ENCODE measurements around the gene MTRR.
A peak's percentile ranks its signal among the peaks of the same experiment; 100 is the strongest.

The MTRR gene

GRCh38 chr5:7857926-7858632, 10.9 kb upstream of the MTRR start:
- H3K27ac ChIP-seq (ENCODE audit: low read length), result no peak overlapping the region
- no peak overlapping the region for H3K4me3 ChIP-seq (ENCODE audit: low read depth in 1 of 2, low read length in 2 of 2)
- no peaks in the 10 kb centered on the region for H3K4me1 ChIP-seq (ENCODE audit: control insufficient read depth in 1 of 2, insufficient read depth in 2 of 2, low read length in 2 of 2)
- peaks cover 25 to 37% of the 10 kb centered on the region in 2 donors for H3K36me3 ChIP-seq (ENCODE audit: control insufficient read depth in 1 of 2, insufficient read depth in 2 of 2, low read length in 2 of 2)
- H3K9me3 ChIP-seq (ENCODE audit: control insufficient read depth in 1 of 2, low read length in 2 of 2), result no peaks in the 10 kb centered on the region
- H3K27me3 ChIP-seq (ENCODE audit: low read depth, low read length), result no peaks in the 10 kb centered on the region

- Histone ChIP-seq H3K4me3 (ENCODE audit: low read depth in 1 of 2, low read length in 2 of 2) (no peak overlapping the region), H3K27ac (ENCODE audit: low read length) (no peak overlapping the region), H3K4me1 (ENCODE audit: control insufficient read depth in 1 of 2, insufficient read depth in 2 of 2, low read length in 2 of 2) (peaks cover 23 to 25% of the 10 kb centered on the region in 2 donors), H3K36me3 (ENCODE audit: control insufficient read depth in 1 of 2, insufficient read depth in 2 of 2, low read length in 2 of 2) (peaks cover 8 to 22% of the 10 kb centered on the region in 2 donors), H3K27me3 (ENCODE audit: low read depth, low read length) (no peaks in the 10 kb centered on the region), H3K9me3 (ENCODE audit: control insufficient read depth in 1 of 2, low read length in 2 of 2) (no peaks in the 10 kb centered on the region)
Measured at GRCh38 chr5:7866196-7866595, 2.8 kb upstream of the MTRR start.

GRCh38 chr5:7867260-7867659, 1.7 kb upstream of the MTRR start:
- H3K27me3 ChIP-seq (ENCODE audit: low read depth, low read length), result no peaks in the 10 kb centered on the region
- H3K9me3 ChIP-seq (ENCODE audit: control insufficient read depth in 1 of 2, low read length in 2 of 2), result no peaks in the 10 kb centered on the region
- H3K27ac ChIP-seq (ENCODE audit: low read length), result no peak overlapping the region
- H3K36me3 ChIP-seq (ENCODE audit: control insufficient read depth in 1 of 2, insufficient read depth in 2 of 2, low read length in 2 of 2), result peaks cover 8 to 13% of the 10 kb centered on the region in 2 donors
- peaks cover 27% of the 10 kb centered on the region in 2 donors for H3K4me1 ChIP-seq (ENCODE audit: control insufficient read depth in 1 of 2, insufficient read depth in 2 of 2, low read length in 2 of 2)
- H3K4me3 ChIP-seq (ENCODE audit: low read depth in 1 of 2, low read length in 2 of 2), result no peak overlapping the region

GRCh38 chr5:7868427-7868772, 548 bp upstream of the MTRR start:
- H3K27ac ChIP-seq (ENCODE audit: low read length), result peak overlapping the region; percentile 42
- H3K4me1 ChIP-seq (ENCODE audit: control insufficient read depth in 1 of 2, insufficient read depth in 2 of 2, low read length in 2 of 2), result peaks cover 27% of the 10 kb centered on the region in 2 donors
- H3K27me3 ChIP-seq (ENCODE audit: low read depth, low read length), result no peaks in the 10 kb centered on the region
- no peaks in the 10 kb centered on the region for H3K9me3 ChIP-seq (ENCODE audit: control insufficient read depth in 1 of 2, low read length in 2 of 2)
- peaks cover 0 to 7% of the 10 kb centered on the region in 2 donors for H3K36me3 ChIP-seq (ENCODE audit: control insufficient read depth in 1 of 2, insufficient read depth in 2 of 2, low read length in 2 of 2)
- peak overlapping the region; percentile 94 to 100 for H3K4me3 ChIP-seq (ENCODE audit: low read depth in 1 of 2, low read length in 2 of 2)

- H3K4me3 ChIP-seq (ENCODE audit: low read depth in 1 of 2, low read length in 2 of 2), result peak overlapping the region; percentile 94 to 100
- peak overlapping the region; percentile 61 for H3K27ac ChIP-seq (ENCODE audit: low read length)
- peaks cover 27% of the 10 kb centered on the region in 2 donors for H3K4me1 ChIP-seq (ENCODE audit: control insufficient read depth in 1 of 2, insufficient read depth in 2 of 2, low read length in 2 of 2)
- no peaks in the 10 kb centered on the region for H3K9me3 ChIP-seq (ENCODE audit: control insufficient read depth in 1 of 2, low read length in 2 of 2)
- no peaks in the 10 kb centered on the region for H3K27me3 ChIP-seq (ENCODE audit: low read depth, low read length)
- peaks cover 0 to 10% of the 10 kb centered on the region in 2 donors for H3K36me3 ChIP-seq (ENCODE audit: control insufficient read depth in 1 of 2, insufficient read depth in 2 of 2, low read length in 2 of 2)
Measured at GRCh38 chr5:7869474-7870136, 657 bp downstream of the MTRR start.

GRCh38 chr5:7871653-7872052, 2.7 kb downstream of the MTRR start:
- Histone ChIP-seq H3K27ac (ENCODE audit: low read length) (no peak overlapping the region), H3K27me3 (ENCODE audit: low read depth, low read length) (no peaks in the 10 kb centered on the region), H3K4me3 (ENCODE audit: low read depth in 1 of 2, low read length in 2 of 2) (no peak overlapping the region), H3K4me1 (ENCODE audit: control insufficient read depth in 1 of 2, insufficient read depth in 2 of 2, low read length in 2 of 2) (peaks cover 27% of the 10 kb centered on the region in 2 donors), H3K36me3 (ENCODE audit: control insufficient read depth in 1 of 2, insufficient read depth in 2 of 2, low read length in 2 of 2) (peaks cover 16 to 21% of the 10 kb centered on the region in 2 donors), H3K9me3 (ENCODE audit: control insufficient read depth in 1 of 2, low read length in 2 of 2) (no peaks in the 10 kb centered on the region)

- Histone ChIP-seq H3K9me3 (ENCODE audit: control insufficient read depth in 1 of 2, low read length in 2 of 2) (no peaks in the 10 kb centered on the region), H3K4me1 (ENCODE audit: control insufficient read depth in 1 of 2, insufficient read depth in 2 of 2, low read length in 2 of 2) (peaks cover 22 to 23% of the 10 kb centered on the region in 2 donors), H3K27me3 (ENCODE audit: low read depth, low read length) (no peaks in the 10 kb centered on the region), H3K27ac (ENCODE audit: low read length) (no peak overlapping the region), H3K36me3 (ENCODE audit: control insufficient read depth in 1 of 2, insufficient read depth in 2 of 2, low read length in 2 of 2) (peaks cover 22 to 28% of the 10 kb centered on the region in 2 donors), H3K4me3 (ENCODE audit: low read depth in 1 of 2, low read length in 2 of 2) (no peak overlapping the region)
Measured at GRCh38 chr5:7872517-7873130, 3.7 kb downstream of the MTRR start.

- Histone ChIP-seq H3K27me3 (ENCODE audit: low read depth, low read length) (no peaks in the 10 kb centered on the region), H3K9me3 (ENCODE audit: control insufficient read depth in 1 of 2, low read length in 2 of 2) (no peaks in the 10 kb centered on the region), H3K4me1 (ENCODE audit: control insufficient read depth in 1 of 2, insufficient read depth in 2 of 2, low read length in 2 of 2) (peaks cover 17 to 18% of the 10 kb centered on the region in 2 donors), H3K27ac (ENCODE audit: low read length) (no peak overlapping the region), H3K36me3 (ENCODE audit: control insufficient read depth in 1 of 2, insufficient read depth in 2 of 2, low read length in 2 of 2) (peaks cover 27 to 34% of the 10 kb centered on the region in 2 donors), H3K4me3 (ENCODE audit: low read depth in 1 of 2, low read length in 2 of 2) (no peak overlapping the region)
Measured at GRCh38 chr5:7873216-7873615, 4.3 kb downstream of the MTRR start.

GRCh38 chr5:7874639-7875038, 5.7 kb downstream of the MTRR start:
- no peaks in the 10 kb centered on the region for H3K27me3 ChIP-seq (ENCODE audit: low read depth, low read length)
- H3K9me3 ChIP-seq (ENCODE audit: control insufficient read depth in 1 of 2, low read length in 2 of 2), result no peaks in the 10 kb centered on the region
- peaks cover 29 to 36% of the 10 kb centered on the region in 2 donors for H3K36me3 ChIP-seq (ENCODE audit: control insufficient read depth in 1 of 2, insufficient read depth in 2 of 2, low read length in 2 of 2)
- no peak overlapping the region for H3K27ac ChIP-seq (ENCODE audit: low read length)
- H3K4me3 ChIP-seq (ENCODE audit: low read depth in 1 of 2, low read length in 2 of 2), result no peak overlapping the region
- peaks cover 15 to 18% of the 10 kb centered on the region in 2 donors for H3K4me1 ChIP-seq (ENCODE audit: control insufficient read depth in 1 of 2, insufficient read depth in 2 of 2, low read length in 2 of 2)

- Histone ChIP-seq H3K27me3 (ENCODE audit: low read depth, low read length) (no peaks in the 10 kb centered on the region), H3K36me3 (ENCODE audit: control insufficient read depth in 1 of 2, insufficient read depth in 2 of 2, low read length in 2 of 2) (peaks cover 34 to 41% of the 10 kb centered on the region in 2 donors), H3K4me3 (ENCODE audit: low read depth in 1 of 2, low read length in 2 of 2) (no peak overlapping the region), H3K4me1 (ENCODE audit: control insufficient read depth in 1 of 2, insufficient read depth in 2 of 2, low read length in 2 of 2) (peaks cover 10 to 14% of the 10 kb centered on the region in 2 donors), H3K9me3 (ENCODE audit: control insufficient read depth in 1 of 2, low read length in 2 of 2) (no peaks in the 10 kb centered on the region), H3K27ac (ENCODE audit: low read length) (no peak overlapping the region)
Measured at GRCh38 chr5:7875151-7875550, 6.2 kb downstream of the MTRR start.

GRCh38 chr5:7876867-7877266, 7.9 kb downstream of the MTRR start:
- Histone ChIP-seq H3K9me3 (ENCODE audit: control insufficient read depth in 1 of 2, low read length in 2 of 2) (no peaks in the 10 kb centered on the region), H3K27me3 (ENCODE audit: low read depth, low read length) (no peaks in the 10 kb centered on the region), H3K4me1 (ENCODE audit: control insufficient read depth in 1 of 2, insufficient read depth in 2 of 2, low read length in 2 of 2) (no peaks in the 10 kb centered on the region), H3K4me3 (ENCODE audit: low read depth in 1 of 2, low read length in 2 of 2) (no peak overlapping the region), H3K27ac (ENCODE audit: low read length) (no peak overlapping the region), H3K36me3 (ENCODE audit: control insufficient read depth in 1 of 2, insufficient read depth in 2 of 2, low read length in 2 of 2) (peaks cover 47 to 56% of the 10 kb centered on the region in 2 donors)
